ENCODE measurements around the gene GTF2A1L.

GRCh38 chr2:48696881-48697280, 79.2 kb downstream of the GTF2A1L start:
- TF ChIP-seq CTCF (conservative IDR thresholded peaks at IDR 0.05), result no peak
- no peak for TF ChIP-seq EZH2 (IDR thresholded peaks at IDR 0.05; ENCODE audit: low read depth)
